Measurements from ENCODE around the gene PCSK6. TPM values are rescaled to one million over a fixed set of nuclear protein-coding genes. Genes with fewer than 3 reads are reported as not detected.

The PCSK6 gene
- total RNA-seq, 5 donors from 2014 or later (not counting 1 experiment from before 2014, with no cell fraction given), result 0.16 to 2.2 (median 1.3) TPM

- Mint-ChIP-seq H3K4me1 (peaks cover 13 to 15% (median 14%) of the 10 kb centered on the region in 3 donors), H3K9me3 (no peaks in the 10 kb centered on the region), H3K27me3 (peaks cover 13 to 47% of the 10 kb centered on the region in 2 donors), H3K4me3 (no peak overlapping the region), H3K27ac (no peak overlapping the region), H3K36me3 (no peaks in the 10 kb centered on the region)
- Histone ChIP-seq H3K27ac (ENCODE audit: low read length) (no peak overlapping the region), H3K4me1 (ENCODE audit: control insufficient read depth in 1 of 2, extremely low read depth in 1 of 2, insufficient read depth in 2 of 2, low read length in 2 of 2) (peaks cover 3 to 16% of the 10 kb centered on the region in 2 experiments), H3K4me3 (ENCODE audit: control insufficient read depth in 1 of 2, extremely low read depth in 1 of 2, low read length in 1 of 2) (no peak overlapping the region), H3K36me3 (ENCODE audit: control insufficient read depth in 2 of 2, extremely low read depth in 1 of 2, insufficient read depth in 1 of 2, low read length in 1 of 2) (no peaks in the 10 kb centered on the region), H3K27me3 (replicated peaks in 1 of 2; ENCODE audit: control insufficient read depth in 2 of 2, extremely low read depth in 1 of 2, insufficient read depth in 2 of 2, low read length in 1 of 2) (peaks cover 0 to 64% of the 10 kb centered on the region in 2 experiments), H3K9me3 (no peaks in the 10 kb centered on the region)
- WGBS (ENCODE audit: insufficient coverage), result 83% methylated on average over 11 of the region's 13 CpGs
- POLR2A ChIA-PET, result no interaction called here
- ATAC-seq (replicated peaks in 1 of 4) (no peak), DNase-seq (peak in 1 of 35 experiments; percentile 21)
- CTCF ChIA-PET, result no interaction called here
Measured at GRCh38 chr15:101324524-101325177, 164.9 kb downstream of the PCSK6 start.

- no peaks in the 10 kb centered on the region for H3K9me3 ChIP-seq
- H3K36me3 ChIP-seq (ENCODE audit: control insufficient read depth in 2 of 2, extremely low read depth in 1 of 2, insufficient read depth in 1 of 2, low read length in 1 of 2), result no peaks in the 10 kb centered on the region
- ChIA-PET CTCF (no interaction called here), POLR2A (no interaction called here)
- Mint-ChIP-seq H3K27me3 (peaks cover 13 to 49% of the 10 kb centered on the region in 2 donors), H3K9me3 (no peaks in the 10 kb centered on the region), H3K36me3 (no peaks in the 10 kb centered on the region), H3K4me1 (peaks cover 13 to 15% (median 14%) of the 10 kb centered on the region in 3 donors), H3K27ac (no peak overlapping the region), H3K4me3 (no peak overlapping the region)
- H3K27ac ChIP-seq (ENCODE audit: low read length), result no peak overlapping the region
- H3K4me3 ChIP-seq (ENCODE audit: control insufficient read depth in 1 of 2, extremely low read depth in 1 of 2, low read length in 1 of 2), result no peak overlapping the region
- ATAC-seq (replicated peaks in 1 of 4) (no peak), DNase-seq (no peak)
- peaks cover 0 to 68% of the 10 kb centered on the region in 2 experiments for H3K27me3 ChIP-seq (replicated peaks in 1 of 2; ENCODE audit: control insufficient read depth in 2 of 2, extremely low read depth in 1 of 2, insufficient read depth in 2 of 2, low read length in 1 of 2)
- WGBS (ENCODE audit: insufficient coverage), result 84% methylated on average over 18 of the region's 21 CpGs
- H3K4me1 ChIP-seq (ENCODE audit: control insufficient read depth in 1 of 2, extremely low read depth in 1 of 2, insufficient read depth in 2 of 2, low read length in 2 of 2), result peaks cover 3 to 16% of the 10 kb centered on the region in 2 experiments
Measured at GRCh38 chr15:101323793-101324523, 165.5 kb downstream of the PCSK6 start.

GRCh38 chr15:101322854-101323477 is 166.5 kb downstream of the PCSK6 start:
- Mint-ChIP-seq H3K9me3 (no peaks in the 10 kb centered on the region), H3K4me1 (peaks cover 13 to 15% (median 14%) of the 10 kb centered on the region in 3 donors), H3K27ac (no peak overlapping the region), H3K4me3 (no peak overlapping the region), H3K36me3 (no peaks in the 10 kb centered on the region), H3K27me3 (peaks cover 14 to 52% of the 10 kb centered on the region in 2 donors)
- Histone ChIP-seq H3K4me3 (ENCODE audit: control insufficient read depth in 1 of 2, extremely low read depth in 1 of 2, low read length in 1 of 2) (no peak overlapping the region), H3K36me3 (ENCODE audit: control insufficient read depth in 2 of 2, extremely low read depth in 1 of 2, insufficient read depth in 1 of 2, low read length in 1 of 2) (no peaks in the 10 kb centered on the region), H3K4me1 (ENCODE audit: control insufficient read depth in 1 of 2, extremely low read depth in 1 of 2, insufficient read depth in 2 of 2, low read length in 2 of 2) (peaks cover 3 to 16% of the 10 kb centered on the region in 2 experiments), H3K9me3 (no peaks in the 10 kb centered on the region), H3K27ac (ENCODE audit: low read length) (no peak overlapping the region), H3K27me3 (replicated peaks in 1 of 2; ENCODE audit: control insufficient read depth in 2 of 2, extremely low read depth in 1 of 2, insufficient read depth in 2 of 2, low read length in 1 of 2) (peaks cover 0 to 65% of the 10 kb centered on the region in 2 experiments)
- 83% methylated on average over 12 of the region's 17 CpGs for whole genome bisulfite sequencing (ENCODE audit: insufficient coverage)
- DNase-seq (no peak), ATAC-seq (replicated peaks in 1 of 4) (no peak)
- CTCF ChIA-PET, result interaction anchor here in 1 of 2 donors (0.5 kb wide), 1 partner anchor 53 kb away, joined by 3 read pairs; no protein-coding TSS in a partner anchor
- POLR2A ChIA-PET, result no interaction called here

- 86% methylated on average over 15 of the region's 21 CpGs for WGBS (ENCODE audit: insufficient coverage)
- Histone ChIP-seq H3K27me3 (replicated peaks in 1 of 2; ENCODE audit: control insufficient read depth in 2 of 2, extremely low read depth in 1 of 2, insufficient read depth in 2 of 2, low read length in 1 of 2) (peaks cover 0 to 57% of the 10 kb centered on the region in 2 experiments), H3K9me3 (no peaks in the 10 kb centered on the region), H3K36me3 (ENCODE audit: control insufficient read depth in 2 of 2, extremely low read depth in 1 of 2, insufficient read depth in 1 of 2, low read length in 1 of 2) (no peaks in the 10 kb centered on the region), H3K27ac (ENCODE audit: low read length) (no peak overlapping the region), H3K4me1 (ENCODE audit: control insufficient read depth in 1 of 2, extremely low read depth in 1 of 2, insufficient read depth in 2 of 2, low read length in 2 of 2) (peaks cover 3 to 16% of the 10 kb centered on the region in 2 experiments), H3K4me3 (ENCODE audit: control insufficient read depth in 1 of 2, extremely low read depth in 1 of 2, low read length in 1 of 2) (no peak overlapping the region)
- CTCF ChIA-PET, result no interaction called here
- ATAC-seq (replicated peaks in 1 of 4) (no peak), DNase-seq (no peak)
- no peak overlapping the region for H3K27ac Mint-ChIP-seq
- no peaks in the 10 kb centered on the region for H3K9me3 Mint-ChIP-seq
- H3K4me3 Mint-ChIP-seq, result no peak overlapping the region
- H3K4me1 Mint-ChIP-seq, result peaks cover 13 to 15% (median 14%) of the 10 kb centered on the region in 3 donors
- no peaks in the 10 kb centered on the region for H3K36me3 Mint-ChIP-seq
- POLR2A ChIA-PET, result no interaction called here
- H3K27me3 Mint-ChIP-seq, result peaks cover 20 to 50% of the 10 kb centered on the region in 2 donors
Measured at GRCh38 chr15:101322016-101322695, 167.4 kb downstream of the PCSK6 start.

- H3K9me3 Mint-ChIP-seq, result no peaks in the 10 kb centered on the region
- H3K36me3 Mint-ChIP-seq, result no peaks in the 10 kb centered on the region
- no peaks in the 10 kb centered on the region for H3K36me3 ChIP-seq (ENCODE audit: control insufficient read depth in 2 of 2, extremely low read depth in 1 of 2, insufficient read depth in 1 of 2, low read length in 1 of 2)
- peaks cover 3 to 16% of the 10 kb centered on the region in 2 experiments for H3K4me1 ChIP-seq (ENCODE audit: control insufficient read depth in 1 of 2, extremely low read depth in 1 of 2, insufficient read depth in 2 of 2, low read length in 2 of 2)
- H3K27me3 ChIP-seq (replicated peaks in 1 of 2; ENCODE audit: control insufficient read depth in 2 of 2, extremely low read depth in 1 of 2, insufficient read depth in 2 of 2, low read length in 1 of 2), result peaks cover 0 to 48% of the 10 kb centered on the region in 2 experiments
- no peaks in the 10 kb centered on the region for H3K9me3 ChIP-seq
- peak overlapping the region; percentile 67 for H3K27ac ChIP-seq (ENCODE audit: low read length)
- H3K4me3 ChIP-seq (ENCODE audit: control insufficient read depth in 1 of 2, extremely low read depth in 1 of 2, low read length in 1 of 2), result peak overlapping the region; percentile 36 to 58
- peaks cover 15 to 39% of the 10 kb centered on the region in 2 donors for H3K27me3 Mint-ChIP-seq
- ATAC-seq (replicated peaks in 1 of 4) (peak; percentile 87 to 99 (median 96)), DNase-seq (peak; percentile 37 to 82 (median 62))
- CTCF ChIA-PET, result interaction anchor here (0.6 to 2.3 kb wide), 14 partner anchors 13 to 478 kb away, joined by 3 to 14 read pairs (median 4); partner anchors contain the start of gene SNRPA1 (in 1 of the 2)
- POLR2A ChIA-PET, result interaction anchor here (0.7 to 0.8 kb wide), 2 partner anchors 36 to 321 kb away, joined by 3 read pairs; no protein-coding TSS in a partner anchor
- WGBS (ENCODE audit: insufficient coverage), result 16% methylated on average over 18 of the region's 21 CpGs
- peak overlapping the region; percentile 92 for H3K27ac Mint-ChIP-seq
- H3K4me3 Mint-ChIP-seq, result peak overlapping the region; percentile 69 to 79 (median 77)
- H3K4me1 Mint-ChIP-seq, result peaks cover 13 to 15% (median 14%) of the 10 kb centered on the region in 3 donors
Measured at GRCh38 chr15:101320501-101321052, 168.9 kb downstream of the PCSK6 start.
